HL-60 (cell line): Measurements from ENCODE around the gene SCAI.

Source experiments
- DNase-seq, 2 experiments: peaks; one replicate each; pipeline ENCODE4 v3.0.0-alpha.2; 2010 to 2020; ENCODE audit warnings: low read depth in 1 of 2, low spot score in 1 of 2
- H3K27ac ChIP-seq: fragments of 250-450 bp; sonication (Bioruptor Pico); replicated peaks from 2 replicates; pipeline ENCODE4 v1.5.1; 2020; ENCODE audit warnings: mild to moderate bottlenecking, moderate library complexity
- H3K27me3 ChIP-seq: fragments of 250-450 bp; sonication (Bioruptor Pico); 2 replicates; pipeline ENCODE4 v1.5.1; 2021; ENCODE audit warnings: mild to moderate bottlenecking, moderate library complexity; ENCODE audit not compliant: insufficient read depth, poor library complexity, severe bottlenecking
- H3K4me3 ChIP-seq: replicated peaks from 2 replicates; pipeline ENCODE4 v1.5.1; 2011; ENCODE audit warnings: mild to moderate bottlenecking, control low read depth, low read length; ENCODE audit not compliant: insufficient read depth
- GABPA ChIP-seq: IDR thresholded peaks from 2 replicates; pipeline ENCODE4 v1.6.1; 2012; ENCODE audit warnings: low read depth
- POLR2AphosphoS5 ChIP-seq: IDR thresholded peaks from 2 replicates; pipeline ENCODE4 v1.6.1; 2012; ENCODE audit warnings: low read depth
- REST ChIP-seq: IDR thresholded peaks from 2 replicates; pipeline ENCODE4 v1.6.1; 2012; ENCODE audit warnings: low read depth; ENCODE audit not compliant: insufficient replicate concordance
- SPI1 ChIP-seq: IDR thresholded peaks from 2 replicates; pipeline ENCODE4 v1.6.1; 2012; ENCODE audit warnings: low read depth, mild to moderate bottlenecking, borderline replicate concordance
- TF ChIP-seq, protein P1 (sequence below): IDR thresholded peaks from one replicate; pipeline ENCODE4 v1.5.1; 2011; ENCODE audit warnings: low read length, control low read depth, inconsistent platforms; ENCODE audit not compliant: insufficient read depth

SCAI gene

GRCh38 chr9:125079931-125080330, 63.4 kb downstream of the SCAI start:
- no peak for DNase-seq
- no peak for TF ChIP-seq GABPA
- no peak for TF ChIP-seq POLR2AphosphoS5
- TF ChIP-seq SPI1: no peak
- TF ChIP-seq, protein P1, sequence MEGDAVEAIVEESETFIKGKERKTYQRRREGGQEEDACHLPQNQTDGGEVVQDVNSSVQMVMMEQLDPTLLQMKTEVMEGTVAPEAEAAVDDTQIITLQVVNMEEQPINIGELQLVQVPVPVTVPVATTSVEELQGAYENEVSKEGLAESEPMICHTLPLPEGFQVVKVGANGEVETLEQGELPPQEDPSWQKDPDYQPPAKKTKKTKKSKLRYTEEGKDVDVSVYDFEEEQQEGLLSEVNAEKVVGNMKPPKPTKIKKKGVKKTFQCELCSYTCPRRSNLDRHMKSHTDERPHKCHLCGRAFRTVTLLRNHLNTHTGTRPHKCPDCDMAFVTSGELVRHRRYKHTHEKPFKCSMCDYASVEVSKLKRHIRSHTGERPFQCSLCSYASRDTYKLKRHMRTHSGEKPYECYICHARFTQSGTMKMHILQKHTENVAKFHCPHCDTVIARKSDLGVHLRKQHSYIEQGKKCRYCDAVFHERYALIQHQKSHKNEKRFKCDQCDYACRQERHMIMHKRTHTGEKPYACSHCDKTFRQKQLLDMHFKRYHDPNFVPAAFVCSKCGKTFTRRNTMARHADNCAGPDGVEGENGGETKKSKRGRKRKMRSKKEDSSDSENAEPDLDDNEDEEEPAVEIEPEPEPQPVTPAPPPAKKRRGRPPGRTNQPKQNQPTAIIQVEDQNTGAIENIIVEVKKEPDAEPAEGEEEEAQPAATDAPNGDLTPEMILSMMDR: no peak
- no peak for TF ChIP-seq REST
- no peak overlapping the region for H3K4me3 ChIP-seq
- H3K27me3 ChIP-seq: no peaks in the 10 kb centered on the region
- H3K27ac ChIP-seq: no peak overlapping the region

DNA sequence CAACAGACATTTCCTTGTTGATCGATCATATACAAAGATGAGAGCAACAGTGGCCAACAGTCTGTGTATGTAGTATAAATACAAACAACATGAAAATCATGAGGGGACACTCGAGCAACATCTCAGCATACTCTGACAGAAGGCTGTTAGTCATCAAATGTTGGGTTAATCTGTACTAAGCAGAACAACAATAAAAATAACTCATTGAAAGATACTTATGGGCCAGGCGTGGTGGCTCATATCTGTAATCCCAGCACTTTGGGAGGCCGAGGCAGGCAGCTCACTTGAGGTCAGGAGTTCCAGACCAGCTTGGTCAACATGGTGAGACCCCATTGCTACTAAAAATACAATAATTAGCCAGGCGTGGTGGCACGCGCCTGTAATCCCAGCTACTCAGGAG, 67.3 kb downstream of the SCAI start:
- Histone ChIP-seq H3K27me3 (no peaks in the 10 kb centered on the region), H3K27ac (no peak overlapping the region), H3K4me3 (no peak overlapping the region)
- TF ChIP-seq POLR2AphosphoS5 (no peak), GABPA (no peak), SPI1 (no peak), REST (no peak)
- TF ChIP-seq, protein P1: no peak
- DNase-seq: no peak

DNA sequence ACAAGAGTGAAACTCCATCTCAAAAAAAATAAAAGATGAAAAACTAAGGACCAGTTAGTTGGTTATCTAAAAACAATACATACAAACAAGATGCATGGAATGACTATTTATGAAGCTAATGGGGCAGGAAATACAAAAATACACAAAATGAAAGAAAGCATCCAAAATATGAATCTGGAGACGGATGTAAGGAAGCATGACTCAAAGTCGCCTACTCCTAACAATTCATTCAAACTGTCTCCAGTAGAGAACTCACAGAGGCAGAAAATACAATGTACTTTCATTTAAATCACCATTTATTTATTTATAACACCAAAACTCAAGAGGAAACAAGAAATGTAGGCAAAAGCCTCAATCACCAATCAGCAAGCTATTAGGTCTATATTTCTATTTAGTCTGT, 68.4 kb downstream of the SCAI start:
- DNase-seq: no peak
- TF ChIP-seq REST: no peak
- Histone ChIP-seq H3K27me3 (no peaks in the 10 kb centered on the region), H3K27ac (no peak overlapping the region), H3K4me3 (no peak overlapping the region)
